Endothelial cell of umbilical vein (primary cell): ENCODE results near the gene CYP46A1.

Source experiments
- EZH2 ChIP-seq: IDR thresholded peaks from 2 replicates; pipeline ENCODE4 v1.6.1; 2012; ENCODE audit warnings: borderline replicate concordance, low read depth, mild to moderate bottlenecking, moderate library complexity, low read length, inconsistent platforms; ENCODE audit not compliant: severe bottlenecking
- GATA2 ChIP-seq: IDR thresholded peaks from 2 replicates; pipeline ENCODE4 v1.7.0; 2011; ENCODE audit warnings: low read depth, mild to moderate bottlenecking, moderate library complexity, mixed read lengths, low read length; ENCODE audit not compliant: insufficient read length, insufficient read depth
- POLR2A ChIP-seq: IDR thresholded peaks from 2 replicates; pipeline ENCODE4 v1.6.1; 2012; ENCODE audit warnings: low read depth, mild to moderate bottlenecking, control low read depth, low read length
- POLR2AphosphoS5 ChIP-seq: IDR thresholded peaks from 2 replicates; pipeline ENCODE4 v1.6.1; 2012; ENCODE audit warnings: low read depth, mild to moderate bottlenecking, control low read depth, low read length, moderate library complexity; ENCODE audit not compliant: insufficient read depth
- TF ChIP-seq, protein P1 (sequence below), 2 donors: IDR thresholded peaks; 1 replicate in 1 of 2; 2 replicates in 1 of 2; pipeline ENCODE4 v1.5.1; 2011; ENCODE audit warnings: low read length in 2 of 2, mild to moderate bottlenecking in 2 of 2, moderate library complexity in 2 of 2, control low read depth in 1 of 2, inconsistent platforms in 1 of 2, low read depth in 1 of 2; ENCODE audit not compliant: insufficient read depth in 1 of 2; ENCODE audit errors: extremely low read depth in 1 of 2
- TF ChIP-seq, protein P2 (sequence below): IDR thresholded peaks from 2 replicates; pipeline ENCODE4 v1.6.1; 2011; ENCODE audit not compliant: insufficient read depth, insufficient read length

- TF ChIP-seq, protein P1, sequence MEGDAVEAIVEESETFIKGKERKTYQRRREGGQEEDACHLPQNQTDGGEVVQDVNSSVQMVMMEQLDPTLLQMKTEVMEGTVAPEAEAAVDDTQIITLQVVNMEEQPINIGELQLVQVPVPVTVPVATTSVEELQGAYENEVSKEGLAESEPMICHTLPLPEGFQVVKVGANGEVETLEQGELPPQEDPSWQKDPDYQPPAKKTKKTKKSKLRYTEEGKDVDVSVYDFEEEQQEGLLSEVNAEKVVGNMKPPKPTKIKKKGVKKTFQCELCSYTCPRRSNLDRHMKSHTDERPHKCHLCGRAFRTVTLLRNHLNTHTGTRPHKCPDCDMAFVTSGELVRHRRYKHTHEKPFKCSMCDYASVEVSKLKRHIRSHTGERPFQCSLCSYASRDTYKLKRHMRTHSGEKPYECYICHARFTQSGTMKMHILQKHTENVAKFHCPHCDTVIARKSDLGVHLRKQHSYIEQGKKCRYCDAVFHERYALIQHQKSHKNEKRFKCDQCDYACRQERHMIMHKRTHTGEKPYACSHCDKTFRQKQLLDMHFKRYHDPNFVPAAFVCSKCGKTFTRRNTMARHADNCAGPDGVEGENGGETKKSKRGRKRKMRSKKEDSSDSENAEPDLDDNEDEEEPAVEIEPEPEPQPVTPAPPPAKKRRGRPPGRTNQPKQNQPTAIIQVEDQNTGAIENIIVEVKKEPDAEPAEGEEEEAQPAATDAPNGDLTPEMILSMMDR (IDR thresholded peaks at IDR 0.05; ENCODE audit: extremely low read depth in 1 of 2, insufficient read depth in 1 of 2, low read depth in 1 of 2, low read length in 2 of 2), result no peak
- TF ChIP-seq POLR2AphosphoS5 (no peak), POLR2A (no peak), GATA2 (no peak), EZH2 (no peak)
- TF ChIP-seq, protein P2, sequence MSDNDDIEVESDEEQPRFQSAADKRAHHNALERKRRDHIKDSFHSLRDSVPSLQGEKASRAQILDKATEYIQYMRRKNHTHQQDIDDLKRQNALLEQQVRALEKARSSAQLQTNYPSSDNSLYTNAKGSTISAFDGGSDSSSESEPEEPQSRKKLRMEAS, result no peak
Measured at GRCh38 chr14:99706107-99706900, 22.2 kb downstream of the CYP46A1 start.
